Activated T-cell treated with anti-CD3 and anti-CD28 coated beads, Interleukin-2, amount 50 U/mL, for 72 hours (primary cell): ENCODE results near the gene VWA1. TPM values are rescaled to one million over a fixed set of nuclear protein-coding genes. Genes with fewer than 3 reads are reported as not detected.
A peak's percentile ranks its signal among the peaks of the same experiment; 100 is the strongest.
"Not testable (repeated sequence)": the region's sequence is repeated elsewhere in the genome, so short reads cannot be mapped to it uniquely, and the experiment has no call there.

Source experiments
- ATAC-seq, 2 donors: fragments of 150-1000 bp; cut with Tn5 transposase; replicated peaks in 1 of 2; 2 replicates each; pipeline ENCODE4 v1.10.0; 2021; ENCODE audit warnings: moderate library complexity in 2 of 2, mild to moderate bottlenecking in 1 of 2
- DNase-seq, 2 donors: peaks; one replicate each; pipeline ENCODE4 v3.0.0; 2021 to 2022; ENCODE audit warnings: mixed read lengths in 1 of 2
- H3K27ac Mint-ChIP-seq: one replicate; pipeline ENCODE4 v1.8.0; 2022; ENCODE audit warnings: mild to moderate bottlenecking, moderate library complexity, mixed read lengths
- H3K27me3 Mint-ChIP-seq: one replicate; pipeline ENCODE4 v1.8.0; 2022; ENCODE audit warnings: low read depth, mixed read lengths
- H3K36me3 Mint-ChIP-seq, 2 donors: one replicate each; pipeline ENCODE4 v1.8.0; 2022; ENCODE audit warnings: mixed read lengths in 2 of 2, mild to moderate bottlenecking in 1 of 2; ENCODE audit not compliant: insufficient read depth in 2 of 2
- H3K4me1 Mint-ChIP-seq: one replicate; pipeline ENCODE4 v1.8.0; 2022; ENCODE audit warnings: low read depth, mixed read lengths
- H3K4me3 Mint-ChIP-seq, 2 donors: one replicate each; pipeline ENCODE4 v1.8.0; 2022; ENCODE audit warnings: mild to moderate bottlenecking in 2 of 2, mixed read lengths in 2 of 2, moderate library complexity in 2 of 2
- H3K9me3 Mint-ChIP-seq, 2 donors: one replicate each; pipeline ENCODE4 v1.8.0; 2022; ENCODE audit warnings: mixed read lengths in 2 of 2
- total RNA-seq, 2 donors: library from RNA; stranded (reverse); gene quantifications; one replicate each; pipeline ENCODE4 v1.2.3, GENCODE V29; 2022

Gene VWA1
- total RNA-seq, 2 donors from 2014 or later: 0.94 to 1.4 TPM

- Mint-ChIP-seq H3K9me3 (no peaks in the 10 kb centered on the region), H3K4me1 (peaks cover 29% of the 10 kb centered on the region), H3K27me3 (peaks cover 15% of the 10 kb centered on the region), H3K27ac (no peak overlapping the region), H3K4me3 (no peak overlapping the region), H3K36me3 (no peaks in the 10 kb centered on the region)
- DNase-seq (no peak), ATAC-seq (no peak)
These were observed 13.5 kb upstream of the VWA1 start for GRCh38 chr1:1421907-1422464.

- Mint-ChIP-seq H3K36me3 (no peaks in the 10 kb centered on the region), H3K27me3 (peaks cover 15% of the 10 kb centered on the region), H3K27ac (no peak overlapping the region), H3K4me1 (peaks cover 25% of the 10 kb centered on the region), H3K4me3 (no peak overlapping the region), H3K9me3 (no peaks in the 10 kb centered on the region)
- DNase-seq: no peak
- peak; percentile 30 to 40 for ATAC-seq
These were observed 12.8 kb upstream of the VWA1 start for GRCh38 chr1:1422465-1423244.

- Mint-ChIP-seq H3K36me3 (no peaks in the 10 kb centered on the region), H3K9me3 (no peaks in the 10 kb centered on the region), H3K27me3 (peaks cover 16% of the 10 kb centered on the region), H3K4me3 (no peak overlapping the region), H3K4me1 (peaks cover 20% of the 10 kb centered on the region), H3K27ac (no peak overlapping the region)
- no peak for DNase-seq
- ATAC-seq: no peak
These were observed 12.3 kb upstream of the VWA1 start for GRCh38 chr1:1423245-1423597.

DNA sequence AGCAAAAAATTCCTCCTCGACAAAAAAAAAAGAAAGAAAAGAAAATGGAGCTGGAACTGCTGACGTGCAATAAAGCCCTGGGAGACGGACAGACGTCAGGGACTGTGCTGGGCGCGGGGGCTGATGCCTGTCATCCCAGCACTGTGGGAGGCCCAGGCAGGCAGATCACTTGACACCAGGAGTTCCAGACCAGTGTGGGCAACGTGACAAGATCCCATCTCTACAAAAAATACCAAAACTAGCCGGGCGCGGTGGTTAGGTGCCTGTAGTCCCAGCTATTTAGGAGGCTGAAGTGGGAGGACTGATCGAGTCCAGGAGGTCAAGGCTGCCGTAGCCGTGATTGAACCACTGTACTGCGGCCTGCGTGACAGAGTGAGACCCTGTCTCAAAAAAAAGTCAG is 10.8 kb upstream of the VWA1 start:
- Mint-ChIP-seq H3K27ac (no peak overlapping the region), H3K4me1 (peaks cover 12% of the 10 kb centered on the region), H3K4me3 (no peak overlapping the region), H3K36me3 (peaks cover 2% of the 10 kb centered on the region in 2 donors), H3K9me3 (no peaks in the 10 kb centered on the region), H3K27me3 (peaks cover 26% of the 10 kb centered on the region)
- DNase-seq: no peak
- ATAC-seq: no peak

GRCh38 chr1:1425426-1425752 is 10.1 kb upstream of the VWA1 start:
- H3K36me3 Mint-ChIP-seq: peaks cover 2% of the 10 kb centered on the region in 2 donors
- no peaks in the 10 kb centered on the region for H3K9me3 Mint-ChIP-seq
- H3K4me1 Mint-ChIP-seq: peaks cover 12% of the 10 kb centered on the region
- peaks cover 26% of the 10 kb centered on the region for H3K27me3 Mint-ChIP-seq
- DNase-seq (no peak), ATAC-seq (no peak)
- H3K27ac Mint-ChIP-seq: no peak overlapping the region
- H3K4me3 Mint-ChIP-seq: no peak overlapping the region

GRCh38 chr1:1425753-1426495 is 9.6 kb upstream of the VWA1 start:
- H3K36me3 Mint-ChIP-seq: peaks cover 2% of the 10 kb centered on the region in 2 donors
- H3K9me3 Mint-ChIP-seq: no peaks in the 10 kb centered on the region
- peaks cover 12% of the 10 kb centered on the region for H3K4me1 Mint-ChIP-seq
- DNase-seq (no peak), ATAC-seq (no peak)
- H3K27ac Mint-ChIP-seq: no peak overlapping the region
- peak overlapping the region in 1 of 2 donors; percentile 67 for H3K4me3 Mint-ChIP-seq
- H3K27me3 Mint-ChIP-seq: peaks cover 26% of the 10 kb centered on the region

DNA sequence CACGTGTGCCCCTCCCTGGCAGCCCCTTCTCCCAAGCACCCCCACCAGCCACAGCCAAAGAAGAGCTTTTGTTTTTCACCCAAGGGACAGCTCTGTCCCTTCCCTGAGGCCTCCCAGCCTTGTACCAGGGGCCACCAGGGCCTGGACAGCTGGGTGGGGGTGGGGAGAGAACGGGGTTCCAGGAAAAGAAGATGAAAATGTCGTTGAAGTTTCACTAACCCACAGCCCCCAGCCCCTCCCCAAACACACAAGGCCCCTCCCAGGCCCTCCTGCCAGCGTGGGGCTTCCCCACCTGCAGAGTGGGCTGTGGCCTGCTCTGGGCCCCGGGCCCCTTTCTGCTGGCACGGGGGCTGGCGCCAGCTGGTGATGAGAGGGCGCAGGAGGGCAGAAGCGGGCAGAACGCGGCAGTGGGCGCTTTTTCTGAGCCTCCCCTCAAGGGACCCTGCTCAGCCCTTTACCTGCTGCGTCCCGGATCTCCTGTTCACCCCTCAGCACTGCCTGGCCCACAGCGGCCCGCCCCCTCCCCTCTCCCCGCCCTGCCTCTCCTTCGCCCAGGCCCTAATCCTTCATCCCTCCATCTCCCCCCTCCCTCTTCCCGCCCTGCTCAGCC is 8.9 kb upstream of the VWA1 start:
- peaks cover 26% of the 10 kb centered on the region for H3K27me3 Mint-ChIP-seq
- no peaks in the 10 kb centered on the region for H3K9me3 Mint-ChIP-seq
- ATAC-seq: peak in 1 of 2 donors; percentile 28
- H3K27ac Mint-ChIP-seq: no peak overlapping the region
- peaks cover 12% of the 10 kb centered on the region for H3K4me1 Mint-ChIP-seq
- peak overlapping the region in 1 of 2 donors; percentile 67 for H3K4me3 Mint-ChIP-seq
- DNase-seq: no peak
- peaks cover 2% of the 10 kb centered on the region in 2 donors for H3K36me3 Mint-ChIP-seq

DNA sequence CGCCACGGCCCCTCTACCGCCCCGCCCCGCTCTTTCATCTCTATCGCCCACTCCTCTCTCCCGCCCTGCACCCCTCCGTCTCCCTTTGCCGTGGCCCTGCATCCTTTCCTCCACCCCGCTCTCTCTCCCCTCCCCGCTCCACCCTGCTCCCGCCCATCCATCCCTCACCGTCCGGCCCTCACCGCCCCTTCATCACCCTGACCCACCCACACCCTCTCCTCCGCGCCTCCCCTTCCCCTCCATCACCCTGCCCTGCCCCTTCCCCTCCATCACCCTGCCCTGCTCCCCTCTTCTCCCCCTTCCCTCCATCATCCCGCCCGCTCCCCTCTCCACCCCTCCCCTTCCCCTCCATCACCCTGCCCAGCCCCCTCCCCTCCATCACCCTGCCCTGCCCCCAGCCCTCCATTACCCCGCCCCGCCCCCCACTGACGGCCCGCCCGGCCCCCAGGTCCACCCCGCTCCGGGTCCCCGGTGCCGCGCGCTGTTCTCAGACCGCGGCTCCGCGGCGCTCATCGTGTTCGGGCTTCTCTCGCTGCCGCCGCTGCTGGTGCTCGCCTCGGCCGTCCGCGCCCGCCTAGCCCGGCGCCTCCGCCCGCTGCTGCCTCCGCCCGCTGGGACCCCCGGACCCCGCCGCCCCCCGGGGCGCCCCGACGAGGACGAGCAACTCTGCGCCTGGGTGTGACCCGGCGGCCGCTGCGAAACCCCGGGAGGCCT is 8.2 kb upstream of the VWA1 start:
- peaks cover 11% of the 10 kb centered on the region for H3K4me1 Mint-ChIP-seq
- H3K36me3 Mint-ChIP-seq: peaks cover 2% of the 10 kb centered on the region in 2 donors
- no peaks in the 10 kb centered on the region for H3K9me3 Mint-ChIP-seq
- ATAC-seq: peak in 1 of 2 donors; percentile 18
- H3K4me3 Mint-ChIP-seq: peak overlapping the region in 1 of 2 donors; percentile 27
- peak in 1 of 2 donors; percentile 30 for DNase-seq
- peaks cover 25% of the 10 kb centered on the region for H3K27me3 Mint-ChIP-seq
- no peak overlapping the region for H3K27ac Mint-ChIP-seq

GRCh38 chr1:1427820-1428148 is 7.7 kb upstream of the VWA1 start:
- H3K9me3 Mint-ChIP-seq: no peaks in the 10 kb centered on the region
- ATAC-seq (no peak), DNase-seq (no peak)
- H3K4me3 Mint-ChIP-seq: no peak overlapping the region
- H3K36me3 Mint-ChIP-seq: peaks cover 2% of the 10 kb centered on the region in 2 donors
- H3K27ac Mint-ChIP-seq: no peak overlapping the region
- H3K4me1 Mint-ChIP-seq: peaks cover 6% of the 10 kb centered on the region
- peaks cover 20% of the 10 kb centered on the region for H3K27me3 Mint-ChIP-seq

- Mint-ChIP-seq H3K9me3 (no peaks in the 10 kb centered on the region), H3K4me3 (peak overlapping the region; percentile 25 to 38), H3K4me1 (peaks cover 2% of the 10 kb centered on the region), H3K27me3 (peaks cover 17% of the 10 kb centered on the region), H3K36me3 (peaks cover 2% of the 10 kb centered on the region in 2 donors), H3K27ac (no peak overlapping the region)
- DNase-seq: no peak
- ATAC-seq: no peak
These were observed 7.3 kb upstream of the VWA1 start for GRCh38 chr1:1428174-1428573.

DNA sequence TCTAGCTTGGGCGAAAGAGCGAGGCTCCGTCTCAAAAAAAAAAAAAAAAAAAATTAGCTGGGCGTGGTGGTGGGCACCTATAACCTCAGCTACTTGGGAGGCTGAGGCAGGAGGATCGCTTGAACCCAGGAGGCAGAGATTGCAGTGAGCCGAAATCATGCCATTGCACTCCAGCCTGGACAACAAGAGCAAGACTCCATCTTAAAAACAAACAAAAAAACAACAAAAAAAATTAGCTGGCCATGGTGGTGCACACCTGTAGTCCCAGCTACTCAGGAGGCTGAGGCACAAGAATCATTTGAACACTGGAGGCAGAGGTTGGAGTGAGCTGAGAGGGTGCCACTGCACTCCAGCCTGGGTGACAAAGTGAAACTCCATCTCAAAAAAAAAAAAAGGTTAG is 6.5 kb upstream of the VWA1 start:
- not testable (repeated sequence) for H3K4me1 Mint-ChIP-seq, ATAC-seq, DNase-seq, H3K27ac Mint-ChIP-seq, H3K36me3 Mint-ChIP-seq, H3K4me3 Mint-ChIP-seq, H3K9me3 Mint-ChIP-seq
- peaks cover 17% of the 10 kb centered on the region for H3K27me3 Mint-ChIP-seq

- Mint-ChIP-seq H3K36me3 (peaks cover 2% of the 10 kb centered on the region in 2 donors), H3K27ac (no peak overlapping the region), H3K4me1 (no peaks in the 10 kb centered on the region), H3K27me3 (peaks cover 17% of the 10 kb centered on the region), H3K9me3 (no peaks in the 10 kb centered on the region), H3K4me3 (no peak overlapping the region)
- DNase-seq: no peak
- no peak for ATAC-seq
These were observed 5.8 kb upstream of the VWA1 start for GRCh38 chr1:1429671-1430073.
